Retinal pigment epithelial cell (primary cell): ENCODE results near the gene PLA2G2C.

Source experiments
- DNase-seq: peaks from one replicate; pipeline ENCODE4 v3.0.0-alpha.2; 2010; ENCODE audit warnings: low read depth
- H3K4me3 ChIP-seq: 2 replicates; pipeline ENCODE4 v1.5.1; 2011; ENCODE audit warnings: mild to moderate bottlenecking, low read length, control low read depth, moderate library complexity
- TF ChIP-seq, protein P1 (sequence below): conservative IDR thresholded peaks from 2 replicates; pipeline ENCODE4 v1.5.1; 2011; ENCODE audit warnings: low read depth, low read length, control low read depth, inconsistent platforms

The PLA2G2C gene

DNA sequence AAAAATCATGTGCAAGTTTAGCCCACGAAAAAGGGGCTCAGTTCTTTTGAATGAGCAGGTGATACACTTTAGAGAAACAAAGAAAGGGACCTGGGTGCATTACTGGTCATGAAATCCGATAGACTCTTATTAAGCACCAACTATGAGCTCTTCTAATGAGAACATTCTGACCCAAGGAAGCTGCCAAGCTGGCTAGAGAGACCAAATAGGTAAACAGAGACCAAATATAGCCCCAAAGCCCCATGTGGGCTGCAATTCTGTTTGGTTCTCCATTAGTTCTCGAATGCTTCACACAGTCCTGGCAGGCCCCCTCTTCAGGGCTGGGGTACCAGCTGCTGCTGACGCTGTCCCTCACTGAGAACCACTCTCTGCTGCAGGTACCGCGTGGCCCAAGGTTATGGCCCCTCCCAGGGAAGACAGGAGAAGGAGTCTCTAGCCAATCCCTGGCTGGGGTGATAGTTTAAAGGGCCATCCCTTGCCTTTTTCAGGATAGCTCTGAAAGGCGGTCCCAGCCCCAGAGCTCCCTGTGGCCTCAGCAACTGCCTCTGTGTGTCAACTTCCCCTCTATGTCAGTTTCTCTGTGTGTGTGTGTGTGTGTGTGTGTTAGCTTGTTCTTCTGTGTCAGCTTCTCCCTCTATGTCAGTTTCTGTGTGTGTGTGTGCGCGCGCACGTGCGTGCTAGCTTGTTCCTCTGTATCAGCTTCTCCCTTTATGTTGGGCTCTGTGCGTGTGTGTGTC, 7.5 kb downstream of the PLA2G2C start:
- H3K4me3 ChIP-seq = no peak overlapping the region
- DNase-seq = no peak
- TF ChIP-seq, protein P1, sequence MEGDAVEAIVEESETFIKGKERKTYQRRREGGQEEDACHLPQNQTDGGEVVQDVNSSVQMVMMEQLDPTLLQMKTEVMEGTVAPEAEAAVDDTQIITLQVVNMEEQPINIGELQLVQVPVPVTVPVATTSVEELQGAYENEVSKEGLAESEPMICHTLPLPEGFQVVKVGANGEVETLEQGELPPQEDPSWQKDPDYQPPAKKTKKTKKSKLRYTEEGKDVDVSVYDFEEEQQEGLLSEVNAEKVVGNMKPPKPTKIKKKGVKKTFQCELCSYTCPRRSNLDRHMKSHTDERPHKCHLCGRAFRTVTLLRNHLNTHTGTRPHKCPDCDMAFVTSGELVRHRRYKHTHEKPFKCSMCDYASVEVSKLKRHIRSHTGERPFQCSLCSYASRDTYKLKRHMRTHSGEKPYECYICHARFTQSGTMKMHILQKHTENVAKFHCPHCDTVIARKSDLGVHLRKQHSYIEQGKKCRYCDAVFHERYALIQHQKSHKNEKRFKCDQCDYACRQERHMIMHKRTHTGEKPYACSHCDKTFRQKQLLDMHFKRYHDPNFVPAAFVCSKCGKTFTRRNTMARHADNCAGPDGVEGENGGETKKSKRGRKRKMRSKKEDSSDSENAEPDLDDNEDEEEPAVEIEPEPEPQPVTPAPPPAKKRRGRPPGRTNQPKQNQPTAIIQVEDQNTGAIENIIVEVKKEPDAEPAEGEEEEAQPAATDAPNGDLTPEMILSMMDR = no peak

DNA sequence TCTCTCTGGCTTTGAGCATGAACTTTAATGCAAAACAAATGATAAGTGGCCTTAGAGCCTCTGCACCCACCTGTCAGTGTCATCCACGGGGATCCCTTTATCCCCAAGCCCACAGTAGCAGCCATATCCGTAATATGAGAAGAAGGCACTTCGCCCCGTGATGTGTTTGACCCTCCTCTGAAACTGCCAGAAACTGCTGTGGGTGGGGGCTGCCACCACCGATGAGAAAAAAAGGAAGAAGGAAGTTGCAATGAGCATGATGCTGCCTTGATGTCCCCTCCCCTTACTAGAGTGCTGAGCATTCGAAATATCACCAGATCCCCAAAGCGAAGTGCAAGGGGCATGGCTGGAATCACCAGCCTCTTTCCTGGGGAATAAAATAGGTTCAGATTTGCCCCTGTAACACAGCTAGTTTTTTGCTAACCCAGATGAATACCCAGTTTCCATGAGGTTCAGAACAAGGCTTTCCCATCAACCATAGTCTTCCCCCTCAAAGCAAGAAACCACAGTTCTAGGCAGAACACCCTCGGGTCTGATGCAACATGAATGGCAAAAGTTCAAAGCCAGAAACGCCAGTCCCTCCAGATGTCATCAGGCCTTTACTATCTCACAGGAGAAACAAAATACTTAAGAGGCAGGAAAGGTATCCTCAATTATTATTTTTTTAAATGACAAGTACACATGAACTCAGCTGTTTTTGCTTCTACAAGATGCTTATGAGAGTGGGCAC, 11.2 kb downstream of the PLA2G2C start:
- H3K4me3 ChIP-seq = no peak overlapping the region
- TF ChIP-seq, protein P1 = no peak
- DNase-seq = no peak

DNA sequence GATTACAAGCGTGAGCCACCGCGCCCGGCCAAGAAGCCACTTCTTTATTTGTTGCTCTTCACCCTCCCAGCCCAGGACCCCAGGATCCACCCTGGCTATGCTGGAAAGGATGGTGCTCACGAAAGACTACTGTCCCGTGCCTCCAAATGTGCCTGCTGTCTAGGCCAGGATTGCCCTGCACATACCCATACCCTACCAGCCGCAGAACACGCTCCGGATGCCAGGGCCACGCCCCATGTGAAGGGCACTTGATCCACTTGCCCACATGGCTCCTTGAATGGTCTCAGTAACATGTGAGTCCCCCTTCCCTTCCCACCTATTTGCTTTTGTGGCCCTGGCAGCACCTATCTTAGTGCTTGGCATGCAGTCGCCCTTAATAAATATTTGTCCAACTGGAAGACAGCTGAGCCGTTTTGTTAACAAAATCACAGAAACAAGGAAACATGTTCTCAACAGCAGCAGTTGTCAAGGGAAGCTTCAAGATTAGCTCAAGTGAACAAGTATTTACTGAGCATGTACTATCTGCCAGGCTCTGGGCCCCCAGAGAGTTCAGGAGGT, 14.2 kb downstream of the PLA2G2C start:
- no peak for DNase-seq
- H3K4me3 ChIP-seq = no peak overlapping the region
- TF ChIP-seq, protein P1 = no peak

DNA sequence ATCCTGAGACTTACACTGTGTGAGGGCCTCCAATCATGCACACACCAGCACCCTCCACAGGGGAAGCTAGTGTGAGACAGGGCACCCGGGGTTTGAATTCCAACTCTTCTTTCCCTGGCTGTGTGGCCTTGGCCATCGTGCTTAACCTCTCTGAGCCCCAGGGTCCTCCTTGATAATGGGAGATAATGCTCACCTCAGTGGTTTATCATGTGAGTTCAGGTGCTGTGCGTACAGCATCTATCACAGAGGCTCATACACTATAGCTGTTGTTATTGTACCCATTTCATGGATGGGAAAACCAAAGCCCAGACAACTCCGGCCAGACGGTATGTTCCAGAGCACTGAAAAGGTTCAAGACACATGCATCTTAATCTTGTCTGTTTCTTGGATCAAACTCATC, 16.4 kb downstream of the PLA2G2C start:
- TF ChIP-seq, protein P1 = no peak
- H3K4me3 ChIP-seq = no peak overlapping the region
- no peak for DNase-seq

DNA sequence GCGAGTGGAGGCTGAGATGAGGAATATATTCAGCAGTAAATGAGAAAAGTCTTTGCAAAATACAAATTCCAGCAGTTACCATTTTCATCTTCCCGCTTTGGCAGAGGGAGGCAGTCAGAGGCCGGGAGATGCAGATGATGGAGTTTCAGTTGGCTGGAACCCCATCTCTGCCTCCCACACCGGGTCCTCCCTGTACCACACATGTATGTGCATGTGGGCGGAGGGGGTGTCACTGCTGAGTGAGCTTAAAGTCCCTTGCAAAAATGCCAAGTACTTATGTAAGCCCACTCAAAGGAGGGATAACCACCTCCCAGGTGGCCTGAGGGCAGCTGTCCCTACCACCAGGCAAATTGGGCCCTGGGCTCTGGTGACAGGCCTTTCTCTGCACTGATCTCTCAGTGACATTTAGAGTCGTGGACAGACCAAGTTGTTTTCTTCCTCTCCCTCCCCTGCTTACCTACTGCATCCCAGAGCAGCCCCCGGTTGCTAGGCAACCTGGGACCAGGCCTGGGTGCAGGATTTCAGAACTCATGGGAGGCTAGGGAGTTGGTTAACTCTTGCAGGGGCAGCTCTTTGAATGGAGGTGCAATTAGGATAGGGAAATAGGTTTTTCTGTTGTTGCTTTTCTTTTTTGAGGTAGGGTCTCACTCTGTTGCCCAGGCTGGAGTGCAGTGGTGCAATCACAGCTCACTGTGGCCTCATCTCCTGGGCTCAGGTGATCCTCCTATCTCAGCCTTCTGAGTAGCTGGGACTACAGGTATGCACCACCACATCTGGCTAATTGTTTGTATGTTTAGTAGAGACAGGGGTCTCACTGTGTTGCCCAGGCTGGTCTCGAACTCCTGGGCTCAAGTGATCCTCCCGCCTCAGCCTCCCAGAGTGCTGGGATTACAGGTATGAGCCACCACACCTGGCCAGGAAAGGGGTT, 17.5 kb downstream of the PLA2G2C start:
- no peak overlapping the region for H3K4me3 ChIP-seq
- no peak for DNase-seq
- TF ChIP-seq, protein P1 = no peak

DNA sequence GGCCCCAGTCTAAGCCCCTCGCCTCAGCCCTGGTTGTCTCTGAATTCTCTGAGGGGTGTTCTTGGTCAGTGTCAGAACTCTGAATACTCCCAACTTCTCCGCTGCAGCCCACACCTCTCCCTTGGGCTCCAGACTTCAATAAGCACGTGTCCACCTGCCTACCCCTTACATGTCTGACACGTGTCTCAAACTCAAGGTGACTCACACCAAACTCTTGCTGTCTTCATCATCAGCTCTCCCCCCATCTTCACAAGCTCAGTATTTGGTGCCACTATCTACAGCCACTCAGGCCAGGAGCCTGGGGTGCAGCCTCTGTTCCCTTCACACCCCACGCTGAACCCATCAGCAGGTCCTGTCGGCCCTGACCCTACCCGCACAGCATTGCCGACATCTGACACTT, 19.2 kb downstream of the PLA2G2C start:
- no peak overlapping the region for H3K4me3 ChIP-seq
- TF ChIP-seq, protein P1 = no peak
- no peak for DNase-seq
